MM.1S (cell line): ENCODE results near the gene TNRC18.

ENCODE experiments used
- DNase-seq: peaks from one replicate; pipeline ENCODE4 v3.0.0-alpha.2; 2015
- H2AFZ ChIP-seq: fragments of 300-600 bp; sonication (generic); 2 replicates; pipeline ENCODE4 v1.6.0; 2016; ENCODE audit warnings: antibody characterized with exemption, low read length
- H3F3A ChIP-seq: fragments of 300-600 bp; sonication (generic); 2 replicates; pipeline ENCODE4 v1.6.1; 2016; ENCODE audit warnings: mild to moderate bottlenecking, antibody characterized with exemption, low read length, moderate library complexity, mixed read lengths; ENCODE audit not compliant: insufficient read depth
- H3K27ac ChIP-seq: fragments of 300-600 bp; sonication (generic); 2 replicates; pipeline ENCODE4 v1.5.1; 2016; ENCODE audit warnings: mild to moderate bottlenecking, low read length
- H3K27me3 ChIP-seq: fragments of 300-600 bp; sonication (generic); replicated peaks from 2 replicates; pipeline ENCODE4 v1.6.0; 2016; ENCODE audit warnings: low read length; ENCODE audit not compliant: insufficient read depth
- H3K36me3 ChIP-seq: fragments of 300-600 bp; sonication (generic); replicated peaks from 2 replicates; pipeline ENCODE4 v1.6.1; 2016; ENCODE audit warnings: mild to moderate bottlenecking, low read length, mixed read lengths; ENCODE audit not compliant: insufficient read depth
- H3K4me1 ChIP-seq: fragments of 300-600 bp; sonication (generic); 2 replicates; pipeline ENCODE4 v1.6.1; 2016; ENCODE audit warnings: low read length, mixed read lengths
- H3K4me2 ChIP-seq: fragments of 300-600 bp; sonication (generic); 2 replicates; pipeline ENCODE4 v1.6.0; 2016; ENCODE audit warnings: low read depth, low read length
- H3K4me3 ChIP-seq: fragments of 300-600 bp; sonication (generic); 2 replicates; pipeline ENCODE4 v1.5.1; 2016; ENCODE audit warnings: low read length, mixed read lengths
- H3K79me2 ChIP-seq: fragments of 300-600 bp; sonication (generic); 2 replicates; pipeline ENCODE4 v1.6.1; 2016; ENCODE audit warnings: mixed run types, low read length, mixed read lengths
- H3K9ac ChIP-seq: fragments of 300-600 bp; sonication (generic); 2 replicates; pipeline ENCODE4 v1.6.1; 2016; ENCODE audit warnings: low read length, mixed read lengths
- H3K9me2 ChIP-seq: fragments of 300-600 bp; sonication (generic); replicated peaks from 2 replicates; pipeline ENCODE4 v1.6.1; 2016; ENCODE audit warnings: mild to moderate bottlenecking, low read length, mixed read lengths; ENCODE audit not compliant: insufficient read depth
- H3K9me3 ChIP-seq: fragments of 300-600 bp; sonication (generic); replicated peaks from 2 replicates; pipeline ENCODE4 v1.6.1; 2016; ENCODE audit warnings: mild to moderate bottlenecking, low read length, mixed read lengths; ENCODE audit not compliant: insufficient read depth
- H4K20me1 ChIP-seq: fragments of 300-600 bp; sonication (generic); 2 replicates; pipeline ENCODE4 v1.6.1; 2016; ENCODE audit warnings: mild to moderate bottlenecking, low read length, moderate library complexity, mixed read lengths; ENCODE audit not compliant: insufficient read depth
- CTCF ChIP-seq: fragments of 300-600 bp; sonication (generic); IDR thresholded peaks from 2 replicates; pipeline ENCODE4 v1.5.1; 2016; ENCODE audit warnings: antibody characterized with exemption, low read length, mixed read lengths
- EZH2 ChIP-seq: fragments of 300-600 bp; sonication (generic); optimal IDR thresholded peaks from 2 replicates; pipeline ENCODE3; 2017; ENCODE audit warnings: low read depth, mild to moderate bottlenecking, antibody characterized with exemption, low read length, mixed read lengths
- EZH2phosphoT487 ChIP-seq: fragments of 300-600 bp; sonication (generic); IDR thresholded peaks from 2 replicates; pipeline ENCODE4 v1.6.1; 2018; ENCODE audit warnings: antibody characterized with exemption, low read length

Gene TNRC18

GRCh38 chr7:5432691-5433090 is 9.1 kb upstream of the TNRC18 start:
- DNase-seq = no peak
- H3K4me3 ChIP-seq = no peak overlapping the region
- no peaks in the 10 kb centered on the region for H3K36me3 ChIP-seq
- no peaks in the 10 kb centered on the region for H3K9me2 ChIP-seq
- H3F3A ChIP-seq = peaks cover 19% of the 10 kb centered on the region
- H3K9me3 ChIP-seq = no peaks in the 10 kb centered on the region
- H3K79me2 ChIP-seq = no peaks in the 10 kb centered on the region
- TF ChIP-seq CTCF (no peak), EZH2 (no peak), EZH2phosphoT487 (no peak)
- no peaks in the 10 kb centered on the region for H4K20me1 ChIP-seq
- no peak overlapping the region for H3K9ac ChIP-seq
- no peak overlapping the region for H3K27ac ChIP-seq
- H3K4me1 ChIP-seq = peaks cover 27% of the 10 kb centered on the region
- H3K4me2 ChIP-seq = no peak overlapping the region
- H2AFZ ChIP-seq = no peak overlapping the region
- H3K27me3 ChIP-seq = peaks cover 53% of the 10 kb centered on the region

DNA sequence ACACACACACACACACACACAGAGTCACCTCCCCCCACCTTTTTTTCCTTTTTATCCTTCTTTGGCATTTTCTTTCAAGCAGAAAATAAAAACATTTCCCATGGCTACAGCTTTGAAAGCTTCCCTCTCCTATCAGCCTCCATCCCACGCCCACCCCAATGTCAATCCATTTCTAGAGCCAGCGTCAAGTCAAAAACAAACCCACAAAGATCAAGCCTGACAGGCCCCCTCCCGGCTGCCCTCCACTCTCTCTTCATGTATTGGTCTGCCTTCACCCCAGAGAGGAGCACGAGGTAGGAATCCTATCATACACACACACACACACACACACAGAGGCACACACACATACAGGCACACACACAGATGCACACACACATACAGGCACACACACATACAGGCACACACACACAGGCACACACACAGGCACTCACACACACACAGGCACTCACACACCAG is 8.0 kb upstream of the TNRC18 start:
- Histone ChIP-seq H3K4me3 (no peak overlapping the region), H3K9me2 (no peaks in the 10 kb centered on the region), H3K4me2 (no peak overlapping the region), H3K79me2 (no peaks in the 10 kb centered on the region), H2AFZ (no peak overlapping the region), H3K4me1 (peaks cover 16% of the 10 kb centered on the region), H3K9me3 (no peaks in the 10 kb centered on the region), H3K27me3 (peaks cover 63% of the 10 kb centered on the region), H4K20me1 (no peaks in the 10 kb centered on the region), H3K9ac (no peak overlapping the region), H3F3A (peaks cover 17% of the 10 kb centered on the region), H3K27ac (no peak overlapping the region), H3K36me3 (no peaks in the 10 kb centered on the region)
- TF ChIP-seq EZH2 (no peak), CTCF (no peak), EZH2phosphoT487 (no peak)
- DNase-seq = no peak

GRCh38 chr7:5430612-5430947 is 6.9 kb upstream of the TNRC18 start:
- Histone ChIP-seq H3K9me3 (no peaks in the 10 kb centered on the region), H3K27ac (no peak overlapping the region), H3K9me2 (no peaks in the 10 kb centered on the region), H4K20me1 (no peaks in the 10 kb centered on the region), H3K4me2 (no peak overlapping the region), H3F3A (peaks cover 7% of the 10 kb centered on the region), H3K27me3 (peaks cover 73% of the 10 kb centered on the region), H3K36me3 (no peaks in the 10 kb centered on the region), H3K4me1 (peaks cover 8% of the 10 kb centered on the region), H3K9ac (no peak overlapping the region), H3K79me2 (no peaks in the 10 kb centered on the region), H2AFZ (no peak overlapping the region), H3K4me3 (no peak overlapping the region)
- DNase-seq = no peak
- TF ChIP-seq EZH2phosphoT487 (no peak), CTCF (no peak), EZH2 (no peak)
